ENCODE measurements around the gene IQCF5.
"Not testable (repeated sequence)": the region's sequence is repeated elsewhere in the genome, so short reads cannot be mapped to it uniquely, and the experiment has no call there.

IQCF5 gene

GRCh38 chr3:51875501-51875900 lies at the start of gene IQCF5:
Gene IQCF5, minus strand, starts transcription at chr3:51875601. Its CDS starts 70 bp downstream, at chr3:51875531.
- Histone ChIP-seq H3K27ac (no peak within 1 kb of the TSS), H3K36me3 (replicated peaks) (no peaks in the 10 kb centered on the region), H3K4me3 (ENCODE audit: low read depth, low read length) (no peak within 1 kb of the TSS), H3K27me3 (replicated peaks) (no peaks in the 10 kb centered on the region)
- no peak for TF ChIP-seq CTCF (IDR thresholded peaks at IDR 0.05; ENCODE audit: low read depth, low read length, missing control alignments)
- DNase-seq = no peak
- in situ Hi-C loops (cut with HindIII; ENCODE audit: low pct_ligation_motif_present, low sequenced_read_pairs) = no loop called here

GRCh38 chr3:51921081-51921578 lies 45.7 kb upstream of the IQCF5 start:
- Histone ChIP-seq H3K27ac (no peak overlapping the region), H3K4me3 (ENCODE audit: low read depth, low read length) (no peak overlapping the region), H3K36me3 (replicated peaks) (no peaks in the 10 kb centered on the region), H3K27me3 (replicated peaks) (no peaks in the 10 kb centered on the region)
- in situ Hi-C loops (cut with HindIII; ENCODE audit: low pct_ligation_motif_present, low sequenced_read_pairs) = no loop called here
- TF ChIP-seq CTCF (IDR thresholded peaks at IDR 0.05; ENCODE audit: low read depth, low read length, missing control alignments) = no peak
- no peak for DNase-seq

GRCh38 chr3:51916418-51916817 lies 41.0 kb upstream of the IQCF5 start:
- no peaks in the 10 kb centered on the region for H3K36me3 ChIP-seq (replicated peaks)
- no peak for TF ChIP-seq CTCF (IDR thresholded peaks at IDR 0.05; ENCODE audit: low read depth, low read length, missing control alignments)
- in situ Hi-C loops (cut with HindIII; ENCODE audit: low pct_ligation_motif_present, low sequenced_read_pairs) = no loop called here
- DNase-seq = no peak
- H3K27ac ChIP-seq = no peak overlapping the region
- no peaks in the 10 kb centered on the region for H3K27me3 ChIP-seq (replicated peaks)
- H3K4me3 ChIP-seq (ENCODE audit: low read depth, low read length) = no peak overlapping the region

GRCh38 chr3:51908026-51908425 lies 32.6 kb upstream of the IQCF5 start:
- no peak for DNase-seq
- Histone ChIP-seq H3K4me3 (ENCODE audit: low read depth, low read length) (no peak overlapping the region), H3K36me3 (replicated peaks) (no peaks in the 10 kb centered on the region), H3K27me3 (replicated peaks) (no peaks in the 10 kb centered on the region), H3K27ac (no peak overlapping the region)
- in situ Hi-C loops (cut with HindIII; ENCODE audit: low pct_ligation_motif_present, low sequenced_read_pairs) = no loop called here
- no peak for TF ChIP-seq CTCF (IDR thresholded peaks at IDR 0.05; ENCODE audit: low read depth, low read length, missing control alignments)

GRCh38 chr3:51904034-51904823 lies 28.8 kb upstream of the IQCF5 start:
- no peaks in the 10 kb centered on the region for H3K36me3 ChIP-seq (replicated peaks)
- no peaks in the 10 kb centered on the region for H3K27me3 ChIP-seq (replicated peaks)
- no peak overlapping the region for H3K27ac ChIP-seq
- no peak overlapping the region for H3K4me3 ChIP-seq (ENCODE audit: low read depth, low read length)
- no peak for TF ChIP-seq CTCF (IDR thresholded peaks at IDR 0.05; ENCODE audit: low read depth, low read length, missing control alignments)
- no peak for DNase-seq
- in situ Hi-C loops (cut with HindIII; ENCODE audit: low pct_ligation_motif_present, low sequenced_read_pairs) = no loop called here

GRCh38 chr3:51902361-51902760 lies 27.0 kb upstream of the IQCF5 start:
- H3K36me3 ChIP-seq (replicated peaks); DNase-seq; H3K27ac ChIP-seq; H3K27me3 ChIP-seq (replicated peaks); in situ Hi-C loops (cut with HindIII; ENCODE audit: low pct_ligation_motif_present, low sequenced_read_pairs); H3K4me3 ChIP-seq (ENCODE audit: low read depth, low read length): not testable (repeated sequence)

GRCh38 chr3:51900043-51900442 lies 24.6 kb upstream of the IQCF5 start:
- H3K4me3 ChIP-seq (ENCODE audit: low read depth, low read length); in situ Hi-C loops (cut with HindIII; ENCODE audit: low pct_ligation_motif_present, low sequenced_read_pairs); H3K36me3 ChIP-seq (replicated peaks); H3K27me3 ChIP-seq (replicated peaks); H3K27ac ChIP-seq; DNase-seq: not testable (repeated sequence)

Data from brain microvascular endothelial cell (primary cell).